ENCODE measurements around the gene CFAP119.

Gene CFAP119

DNA sequence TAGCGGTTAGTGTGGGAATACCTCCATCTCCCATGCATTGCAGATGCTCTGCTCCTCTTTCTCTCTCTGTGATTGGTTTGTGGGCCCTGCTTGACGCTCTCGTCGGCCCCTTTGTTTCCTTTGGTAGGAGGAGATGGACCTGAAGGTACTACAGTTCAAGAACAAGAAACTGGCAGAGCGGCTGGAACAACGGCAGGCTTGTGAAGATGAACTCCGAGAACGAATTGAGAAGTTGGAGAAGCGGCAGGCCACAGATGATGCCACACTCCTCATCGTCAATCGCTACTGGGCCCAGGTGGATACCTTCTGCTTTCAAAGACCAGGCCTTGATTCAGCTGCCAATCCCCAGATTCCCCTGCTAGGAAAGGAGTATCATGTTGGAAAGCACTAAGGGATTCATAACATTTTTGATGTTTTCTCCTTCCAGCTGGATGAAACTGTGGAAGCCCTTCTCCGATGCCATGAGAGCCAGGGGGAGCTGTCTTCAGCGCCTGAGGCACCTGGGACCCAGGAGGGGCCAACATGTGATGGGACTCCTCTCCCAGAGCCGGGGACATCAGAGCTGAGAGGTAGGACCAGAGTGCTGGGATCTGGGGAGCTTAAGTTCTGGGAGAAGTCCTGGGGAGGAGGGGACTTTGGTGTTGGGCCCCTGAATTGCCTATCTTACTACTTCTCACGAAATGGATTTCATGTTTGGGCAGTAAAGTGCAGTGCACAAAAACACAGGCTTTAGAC is 1.3 kb upstream of the CFAP119 start:
- TF ChIP-seq, protein P1, sequence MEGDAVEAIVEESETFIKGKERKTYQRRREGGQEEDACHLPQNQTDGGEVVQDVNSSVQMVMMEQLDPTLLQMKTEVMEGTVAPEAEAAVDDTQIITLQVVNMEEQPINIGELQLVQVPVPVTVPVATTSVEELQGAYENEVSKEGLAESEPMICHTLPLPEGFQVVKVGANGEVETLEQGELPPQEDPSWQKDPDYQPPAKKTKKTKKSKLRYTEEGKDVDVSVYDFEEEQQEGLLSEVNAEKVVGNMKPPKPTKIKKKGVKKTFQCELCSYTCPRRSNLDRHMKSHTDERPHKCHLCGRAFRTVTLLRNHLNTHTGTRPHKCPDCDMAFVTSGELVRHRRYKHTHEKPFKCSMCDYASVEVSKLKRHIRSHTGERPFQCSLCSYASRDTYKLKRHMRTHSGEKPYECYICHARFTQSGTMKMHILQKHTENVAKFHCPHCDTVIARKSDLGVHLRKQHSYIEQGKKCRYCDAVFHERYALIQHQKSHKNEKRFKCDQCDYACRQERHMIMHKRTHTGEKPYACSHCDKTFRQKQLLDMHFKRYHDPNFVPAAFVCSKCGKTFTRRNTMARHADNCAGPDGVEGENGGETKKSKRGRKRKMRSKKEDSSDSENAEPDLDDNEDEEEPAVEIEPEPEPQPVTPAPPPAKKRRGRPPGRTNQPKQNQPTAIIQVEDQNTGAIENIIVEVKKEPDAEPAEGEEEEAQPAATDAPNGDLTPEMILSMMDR (IDR thresholded peaks at IDR 0.05; ENCODE audit: poor library complexity, severe bottlenecking) = no peak
- peaks cover 54% of the 10 kb centered on the region for H3K36me3 ChIP-seq (ENCODE audit: low read depth)
- DNase-seq (ENCODE audit: low spot score) = peak; percentile 20
- peaks cover 10% of the 10 kb centered on the region for H3K4me1 ChIP-seq (ENCODE audit: insufficient read depth, poor library complexity, severe bottlenecking)
- no peaks in the 10 kb centered on the region for H3K27me3 ChIP-seq (ENCODE audit: insufficient read depth, poor library complexity, severe bottlenecking)
- peak overlapping the region; percentile 54 for H3K27ac ChIP-seq (ENCODE audit: poor library complexity, severe bottlenecking)
- peak overlapping the region; percentile 70 for H3K4me3 ChIP-seq (ENCODE audit: severe bottlenecking)
- ATAC-seq (ENCODE audit: low read depth) = no peak
- H3K9me3 ChIP-seq (ENCODE audit: severe bottlenecking) = no peaks in the 10 kb centered on the region

- TF ChIP-seq, protein P1 (IDR thresholded peaks at IDR 0.05; ENCODE audit: poor library complexity, severe bottlenecking) = no peak
- Histone ChIP-seq H3K27ac (ENCODE audit: poor library complexity, severe bottlenecking) (peak overlapping the region; percentile 54), H3K4me1 (ENCODE audit: insufficient read depth, poor library complexity, severe bottlenecking) (peaks cover 10% of the 10 kb centered on the region), H3K36me3 (ENCODE audit: low read depth) (peaks cover 41% of the 10 kb centered on the region), H3K4me3 (ENCODE audit: severe bottlenecking) (peak overlapping the region; percentile 70), H3K27me3 (ENCODE audit: insufficient read depth, poor library complexity, severe bottlenecking) (no peaks in the 10 kb centered on the region), H3K9me3 (ENCODE audit: severe bottlenecking) (no peaks in the 10 kb centered on the region)
- DNase-seq (ENCODE audit: low spot score) = peak; percentile 63
- ATAC-seq (ENCODE audit: low read depth) = peak; percentile 45
Measured at GRCh38 chr16:30761427-30761927, 385 bp downstream of the CFAP119 start.

- H3K9me3 ChIP-seq (ENCODE audit: severe bottlenecking) = no peaks in the 10 kb centered on the region
- H3K27ac ChIP-seq (ENCODE audit: poor library complexity, severe bottlenecking) = peak overlapping the region; percentile 54
- TF ChIP-seq, protein P1 (IDR thresholded peaks at IDR 0.05; ENCODE audit: poor library complexity, severe bottlenecking) = no peak
- DNase-seq (ENCODE audit: low spot score) (no peak), ATAC-seq (ENCODE audit: low read depth) (no peak)
- H3K4me1 ChIP-seq (ENCODE audit: insufficient read depth, poor library complexity, severe bottlenecking) = peaks cover 10% of the 10 kb centered on the region
- peaks cover 41% of the 10 kb centered on the region for H3K36me3 ChIP-seq (ENCODE audit: low read depth)
- H3K27me3 ChIP-seq (ENCODE audit: insufficient read depth, poor library complexity, severe bottlenecking) = no peaks in the 10 kb centered on the region
- peak overlapping the region; percentile 70 for H3K4me3 ChIP-seq (ENCODE audit: severe bottlenecking)
Measured at GRCh38 chr16:30760577-30761426, 1.1 kb downstream of the CFAP119 start.

- Histone ChIP-seq H3K9me3 (ENCODE audit: severe bottlenecking) (no peaks in the 10 kb centered on the region), H3K27me3 (ENCODE audit: insufficient read depth, poor library complexity, severe bottlenecking) (no peaks in the 10 kb centered on the region), H3K4me3 (ENCODE audit: severe bottlenecking) (no peak overlapping the region), H3K36me3 (ENCODE audit: low read depth) (peaks cover 38% of the 10 kb centered on the region), H3K4me1 (ENCODE audit: insufficient read depth, poor library complexity, severe bottlenecking) (peaks cover 10% of the 10 kb centered on the region), H3K27ac (ENCODE audit: poor library complexity, severe bottlenecking) (no peak overlapping the region)
- TF ChIP-seq, protein P1 (IDR thresholded peaks at IDR 0.05; ENCODE audit: poor library complexity, severe bottlenecking) = no peak
- ATAC-seq (ENCODE audit: low read depth) (no peak), DNase-seq (ENCODE audit: low spot score) (peak; percentile 45)
Measured at GRCh38 chr16:30760001-30760559, 1.8 kb downstream of the CFAP119 start.
